HUDEP-2 (cell line): ENCODE measurements around the gene TMEM163.
"Not testable (repeated sequence)": the region's sequence is repeated elsewhere in the genome, so short reads cannot be mapped to it uniquely, and the experiment has no call there.

Source experiments
- DNase-seq, 76 experiments: peaks; one replicate each; lab custom pipeline; 2025; ENCODE audit not compliant: unreplicated experiment in 76 of 76; lab: John Stamatoyannopoulos, UW

The TMEM163 gene

GRCh38 chr2:134540990-134541389 is 177.8 kb downstream of the TMEM163 start:
- DNase-seq: no peak

- DNase-seq: no peak
These were observed 178.8 kb downstream of the TMEM163 start for GRCh38 chr2:134539981-134540380.

GRCh38 chr2:134537702-134538101 is 181.1 kb downstream of the TMEM163 start:
- no peak for DNase-seq

GRCh38 chr2:134537121-134537520 is 181.7 kb downstream of the TMEM163 start:
- no peak for DNase-seq

- DNase-seq: no peak
These were observed 182.5 kb downstream of the TMEM163 start for GRCh38 chr2:134536296-134536695.

GRCh38 chr2:134532537-134532936 is 186.3 kb downstream of the TMEM163 start:
- no peak for DNase-seq

- DNase-seq: no peak
These were observed 191.4 kb downstream of the TMEM163 start for GRCh38 chr2:134527381-134527780.

GRCh38 chr2:134522496-134523455 is 196.0 kb downstream of the TMEM163 start:
- DNase-seq: no peak

GRCh38 chr2:134518101-134518500 is 200.7 kb downstream of the TMEM163 start:
- DNase-seq: no peak

GRCh38 chr2:134515137-134515536 is 203.7 kb downstream of the TMEM163 start:
- no peak for DNase-seq

- DNase-seq: no peak
These were observed 205.4 kb downstream of the TMEM163 start for GRCh38 chr2:134513465-134513804.

- no peak for DNase-seq
These were observed 205.9 kb downstream of the TMEM163 start for GRCh38 chr2:134512734-134513464.

- no peak for DNase-seq
These were observed 210.4 kb downstream of the TMEM163 start for GRCh38 chr2:134508391-134508790.

- DNase-seq: no peak
These were observed 211.1 kb downstream of the TMEM163 start for GRCh38 chr2:134507697-134508096.

GRCh38 chr2:134507159-134507558 is 211.6 kb downstream of the TMEM163 start:
- not testable (repeated sequence) for DNase-seq

- no peak for DNase-seq
These were observed 213.4 kb downstream of the TMEM163 start for GRCh38 chr2:134505446-134505845.

- DNase-seq: no peak
These were observed 214.0 kb downstream of the TMEM163 start for GRCh38 chr2:134504586-134505336.

- no peak for DNase-seq
These were observed 216.7 kb downstream of the TMEM163 start for GRCh38 chr2:134502104-134502503.

GRCh38 chr2:134501476-134502091 is 217.2 kb downstream of the TMEM163 start:
- DNase-seq: no peak

- no peak for DNase-seq
These were observed 218.4 kb downstream of the TMEM163 start for GRCh38 chr2:134500211-134500935.
